PC-9 (cell line): ENCODE data around the gene VSIG10. TPM values are rescaled to one million over a fixed set of nuclear protein-coding genes. Genes with fewer than 3 reads are reported as not detected.
A peak's percentile ranks its signal among the peaks of the same experiment; 100 is the strongest.

Experiments used
- BruUV-seq: library from RNA; stranded (reverse); fragments of 400-500 nt; replicated peaks from 2 replicates; lab custom pipeline; 2021; lab: Mats Ljungman, UMichigan
- CTCF ChIA-PET: fragments of 300-600 bp; sonication (Branson Sonifier 250); formaldehyde crosslinking; loops from one replicate; lab custom pipeline; 2022; ENCODE audit warnings: antibody characterized with exemption; lab: Charles Lee
- POLR2A ChIA-PET: fragments of 300-600 bp; sonication (Branson Sonifier 250); formaldehyde crosslinking; loops from one replicate; lab custom pipeline; 2022; ENCODE audit warnings: antibody characterized with exemption; ENCODE audit not compliant: unreplicated experiment; lab: Charles Lee
- DNase-seq, 2 experiments: peaks; one replicate each; pipeline versions ENCODE4 v3.0.0 to v3.0.0-alpha.2; 2015 to 2022; ENCODE audit warnings: mixed read lengths in 1 of 2
- H2AFZ ChIP-seq: fragments of 200-600 bp; sonication (generic); 2 replicates; pipeline ENCODE4 v1.8.1; 2017; ENCODE audit warnings: antibody characterized with exemption
- H3F3A ChIP-seq: fragments of 200-600 bp; sonication (generic); 2 replicates; pipeline ENCODE4 v1.8.1; 2017; ENCODE audit warnings: antibody characterized with exemption, mild to moderate bottlenecking, low read depth; ENCODE audit not compliant: insufficient read depth
- H3K27ac ChIP-seq: fragments of 200-600 bp; sonication (generic); 2 replicates; pipeline ENCODE4 v1.6.1; 2016; ENCODE audit warnings: mixed run types
- H3K27me3 ChIP-seq: fragments of 200-600 bp; sonication (generic); 2 replicates; pipeline ENCODE4 v1.6.1; 2016; ENCODE audit warnings: low read depth, mixed run types; ENCODE audit not compliant: insufficient read depth
- H3K36me3 ChIP-seq: fragments of 200-600 bp; sonication (generic); 2 replicates; pipeline ENCODE4 v1.6.1; 2016; ENCODE audit warnings: low read depth, mixed run types
- H3K4me1 ChIP-seq: fragments of 200-600 bp; sonication (generic); replicated peaks from 2 replicates; pipeline ENCODE4 v1.6.1; 2016; ENCODE audit warnings: mixed run types; ENCODE audit not compliant: insufficient read depth
- H3K4me2 ChIP-seq: fragments of 200-600 bp; sonication (generic); 2 replicates; pipeline ENCODE4 v1.6.1; 2017; ENCODE audit warnings: mixed run types
- H3K4me3 ChIP-seq: fragments of 200-600 bp; sonication (generic); 2 replicates; pipeline ENCODE4 v1.6.1; 2016; ENCODE audit warnings: mixed run types
- H3K79me2 ChIP-seq: fragments of 200-600 bp; sonication (generic); 2 replicates; pipeline ENCODE4 v1.6.1; 2017; ENCODE audit warnings: low read depth, mixed run types
- H3K9me2 ChIP-seq: fragments of 200-600 bp; sonication (generic); 2 replicates; pipeline ENCODE4 v1.8.1; 2017; ENCODE audit warnings: mild to moderate bottlenecking; ENCODE audit not compliant: insufficient read depth
- H3K9me3 ChIP-seq: fragments of 200-600 bp; sonication (generic); 2 replicates; pipeline ENCODE4 v1.8.1; 2016; ENCODE audit warnings: low read depth; ENCODE audit not compliant: insufficient read depth
- H4K20me1 ChIP-seq: fragments of 200-600 bp; sonication (generic); 2 replicates; pipeline ENCODE4 v1.8.1; 2017; ENCODE audit not compliant: insufficient read depth
- CTCF ChIP-seq: fragments of 200-600 bp; sonication (generic); conservative IDR thresholded peaks from 2 replicates; pipeline ENCODE4 v1.6.1; 2017; ENCODE audit warnings: mixed run types, antibody characterized with exemption, mild to moderate bottlenecking, moderate library complexity
- EZH2 ChIP-seq: fragments of 200-600 bp; sonication (generic); IDR thresholded peaks from 2 replicates; pipeline ENCODE4 v1.8.0; 2017; ENCODE audit warnings: antibody characterized with exemption, low read depth
- intact Hi-C: fragments of 100-400 bp; cut with micrococcal nuclease; formaldehyde crosslinking; loops from one replicate; pipeline ENCODE4 v1.10.0; 2022; ENCODE audit not compliant: unreplicated experiment
- total RNA-seq: library from RNA; stranded (reverse); gene quantifications from 2 replicates; pipeline ENCODE4 v1.2.3, GENCODE V29; 2021

The VSIG10 gene
- total RNA-seq, 1 experiment from 2014 or later: 45.7 TPM

GRCh38 chr12:118034429-118035189, 69.2 kb downstream of the VSIG10 start:
- no TSS peak for BruUV-seq
- Histone ChIP-seq H2AFZ (no peak overlapping the region), H3K9me3 (no peaks in the 10 kb centered on the region), H3K9me2 (no peaks in the 10 kb centered on the region), H3K36me3 (peaks cover 42% of the 10 kb centered on the region; the same call in 1 of the 2 replicates), H3K27me3 (no peaks in the 10 kb centered on the region), H3K4me3 (no peak overlapping the region), H3F3A (peaks cover 23% of the 10 kb centered on the region; the same call in 1 of the 2 replicates), H3K79me2 (no peaks in the 10 kb centered on the region), H3K4me2 (no peak overlapping the region), H4K20me1 (0 out of 2 replicates have a peak, but pooled peaks cover 3% of the 10 kb centered on the region), H3K4me1 (no peaks in the 10 kb centered on the region), H3K27ac (no peak overlapping the region)
- CTCF ChIA-PET: interaction anchor here (0.6 to 1.9 kb wide), 3 partner anchors 26 to 176 kb away, joined by 3 to 8 read pairs (median 3); partner anchors contain the start of gene WSB2
- TF ChIP-seq EZH2: no peak
- TF ChIP-seq CTCF: peak; percentile 63
- POLR2A ChIA-PET: interaction anchor here (0.6 to 0.7 kb wide), 2 partner anchors 20 to 151 kb away, joined by 5 to 16 read pairs; no protein-coding TSS in a partner anchor
- intact Hi-C loops: loop anchor here (1.0 to 2.0 kb wide), 2 partner anchors 18 to 159 kb away; partner anchors contain the start of gene RFC5
- DNase-seq: peak; percentile 18 to 45

DNA sequence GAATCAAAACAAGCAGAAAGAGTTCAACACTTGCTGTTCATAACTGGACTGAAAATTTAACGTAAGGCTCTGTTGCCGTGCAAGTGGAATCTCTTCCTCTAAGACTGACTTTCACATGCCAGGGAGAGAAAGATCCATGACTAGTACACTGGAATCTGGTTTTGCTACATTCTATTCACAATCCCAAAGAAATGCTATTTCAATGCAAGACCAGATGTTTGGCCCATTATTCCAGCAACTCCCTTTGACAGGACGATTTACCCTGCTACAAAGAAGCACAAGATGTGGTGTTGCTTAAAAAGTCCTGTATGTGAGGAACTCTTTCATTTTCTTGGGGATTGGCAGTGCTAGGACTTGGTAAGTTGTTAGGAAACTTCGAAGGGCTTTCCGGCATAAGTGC, 69.9 kb downstream of the VSIG10 start:
- no TSS peak for BruUV-seq
- intact Hi-C loops: loop anchor here (2.0 kb wide), 1 partner anchor 17 kb away; the partner anchor contains the start of gene RFC5
- no peaks in the 10 kb centered on the region for H3K9me2 ChIP-seq
- 0 out of 2 replicates have a peak, but pooled peaks cover 3% of the 10 kb centered on the region for H4K20me1 ChIP-seq
- no peak overlapping the region for H2AFZ ChIP-seq
- H3K36me3 ChIP-seq: peaks cover 37% of the 10 kb centered on the region; the same call in 1 of the 2 replicates
- H3K4me2 ChIP-seq: no peak overlapping the region
- ChIA-PET CTCF (interaction anchor here (1.9 kb wide), 1 partner anchor 159 kb away, joined by 8 read pairs; no protein-coding TSS in a partner anchor), POLR2A (no interaction called here)
- DNase-seq: peak in 1 of 2 experiments; percentile 51
- H3K79me2 ChIP-seq: no peaks in the 10 kb centered on the region
- H3K27ac ChIP-seq: no peak overlapping the region
- no peaks in the 10 kb centered on the region for H3K9me3 ChIP-seq
- H3K4me3 ChIP-seq: no peak overlapping the region
- H3K27me3 ChIP-seq: no peaks in the 10 kb centered on the region
- peaks cover 23% of the 10 kb centered on the region; the same call in 1 of the 2 replicates for H3F3A ChIP-seq
- TF ChIP-seq EZH2 (no peak), CTCF (no peak)
- no peaks in the 10 kb centered on the region for H3K4me1 ChIP-seq

GRCh38 chr12:118033323-118033722, 70.5 kb downstream of the VSIG10 start:
- Histone ChIP-seq H3K9me3 (no peaks in the 10 kb centered on the region), H3K4me1 (no peaks in the 10 kb centered on the region), H3K36me3 (peaks cover 34% of the 10 kb centered on the region; the same call in 1 of the 2 replicates), H3K79me2 (no peaks in the 10 kb centered on the region), H3K4me2 (no peak overlapping the region), H3K9me2 (no peaks in the 10 kb centered on the region), H3F3A (peaks cover 26% of the 10 kb centered on the region; the same call in 1 of the 2 replicates), H2AFZ (no peak overlapping the region), H3K27me3 (no peaks in the 10 kb centered on the region), H3K27ac (no peak overlapping the region), H3K4me3 (no peak overlapping the region), H4K20me1 (0 out of 2 replicates have a peak, but pooled peaks cover 3% of the 10 kb centered on the region)
- TF ChIP-seq CTCF (no peak), EZH2 (no peak)
- BruUV-seq: no TSS peak
- ChIA-PET CTCF (interaction anchor here (0.5 kb wide), 1 partner anchor 28 kb away, joined by 12 read pairs; no protein-coding TSS in a partner anchor), POLR2A (no interaction called here)
- intact Hi-C loops: no loop called here
- DNase-seq: no peak
